Measurements from ENCODE around the gene CCDC158. TPM values are rescaled to one million over a fixed set of nuclear protein-coding genes. Genes with fewer than 3 reads are reported as not detected.
A peak's percentile ranks its signal among the peaks of the same experiment; 100 is the strongest.
"Not testable (repeated sequence)": the region's sequence is repeated elsewhere in the genome, so short reads cannot be mapped to it uniquely, and the experiment has no call there.

Gene CCDC158
- total RNA-seq, 2 donors from 2014 or later, result not detected

- Mint-ChIP-seq H3K9me3 (no peaks in the 10 kb centered on the region), H3K36me3 (no peaks in the 10 kb centered on the region), H3K27ac (no peak overlapping the region)
- DNase-seq (ENCODE audit: low spot score in 2 of 2) (no peak), ATAC-seq (no peak)
These were observed 137.8 kb downstream of the CCDC158 start for GRCh38 chr4:76282941-76283689.

GRCh38 chr4:76281594-76281993 is 139.3 kb downstream of the CCDC158 start:
- H3K9me3 Mint-ChIP-seq; ATAC-seq; H3K27ac Mint-ChIP-seq; DNase-seq (ENCODE audit: low spot score in 2 of 2); H3K36me3 Mint-ChIP-seq: not testable (repeated sequence)

DNA sequence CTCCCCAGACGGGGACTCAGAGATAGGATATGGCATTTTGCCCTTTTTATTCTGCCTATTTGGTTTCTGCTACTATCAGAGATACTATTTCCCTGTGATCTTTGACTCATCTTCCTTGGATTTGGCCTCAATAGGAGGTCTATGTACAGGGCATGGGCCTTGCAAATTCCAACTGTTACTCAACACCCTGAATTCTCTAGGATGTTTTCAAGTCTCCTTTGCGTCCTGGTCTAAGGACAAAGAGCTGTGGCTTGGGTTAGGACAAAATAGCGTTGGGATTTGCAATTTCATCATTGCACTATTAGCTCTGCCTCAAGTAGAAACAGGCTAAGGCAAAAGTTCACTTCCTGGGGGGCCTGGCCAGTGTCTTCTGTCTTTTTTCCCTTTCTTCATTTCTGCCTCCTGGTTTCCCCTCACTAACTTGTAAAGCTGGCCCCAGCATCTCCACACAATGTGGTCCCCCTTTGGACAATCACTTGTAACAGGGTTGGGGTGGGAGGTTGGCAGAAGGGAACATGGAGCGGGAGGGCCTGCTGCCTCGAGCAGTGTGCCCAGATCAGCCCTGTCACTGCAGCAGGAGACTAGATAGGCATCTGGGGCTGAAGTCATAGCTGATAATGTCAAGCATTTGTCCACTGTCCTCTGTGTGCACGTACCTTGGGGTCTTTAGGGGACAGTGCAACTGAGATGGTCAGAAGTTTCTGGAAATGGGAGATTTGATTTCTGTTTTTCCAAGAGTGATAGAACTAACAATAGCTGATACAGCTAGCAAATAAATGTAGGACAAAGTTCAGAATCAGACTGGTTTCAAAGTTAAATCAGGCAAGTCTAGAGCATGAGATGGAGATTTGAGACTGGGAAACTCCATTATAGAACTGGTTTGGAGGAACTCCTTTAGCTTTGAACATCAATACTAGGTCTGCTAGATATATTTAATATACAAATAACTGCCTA is 140.2 kb downstream of the CCDC158 start:
- no peaks in the 10 kb centered on the region for H3K36me3 Mint-ChIP-seq
- no peaks in the 10 kb centered on the region for H3K9me3 Mint-ChIP-seq
- DNase-seq (ENCODE audit: low spot score in 2 of 2), result no peak
- no peak for ATAC-seq
- no peak overlapping the region for H3K27ac Mint-ChIP-seq

DNA sequence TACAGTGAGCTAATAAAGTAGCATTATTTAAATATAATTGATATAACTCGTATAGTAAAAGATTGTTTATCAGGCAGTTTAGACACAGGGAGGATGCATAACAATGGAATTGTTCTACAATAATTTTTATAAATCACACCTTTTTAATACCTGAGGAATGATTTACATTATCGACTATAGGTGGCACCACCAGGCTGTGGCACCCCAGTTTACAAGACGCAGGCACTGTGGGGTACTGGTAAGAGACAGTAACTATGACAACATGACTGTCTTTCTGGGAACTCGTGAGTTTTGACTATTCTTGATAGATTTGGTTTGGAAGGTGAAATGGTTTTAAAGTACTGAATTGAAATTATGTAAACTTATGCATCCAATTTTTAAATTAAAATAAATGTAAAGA is 141.5 kb downstream of the CCDC158 start:
- H3K36me3 Mint-ChIP-seq, result no peaks in the 10 kb centered on the region
- no peaks in the 10 kb centered on the region for H3K9me3 Mint-ChIP-seq
- peak in 1 of 2 donors; percentile 76 for ATAC-seq
- DNase-seq (ENCODE audit: low spot score in 2 of 2), result peak in 1 of 2 donors; percentile 7
- H3K27ac Mint-ChIP-seq, result no peak overlapping the region

GRCh38 chr4:76278583-76278982 is 142.4 kb downstream of the CCDC158 start:
- no peak overlapping the region for H3K27ac Mint-ChIP-seq
- H3K36me3 Mint-ChIP-seq, result no peaks in the 10 kb centered on the region
- ATAC-seq (no peak), DNase-seq (ENCODE audit: low spot score in 2 of 2) (no peak)
- H3K9me3 Mint-ChIP-seq, result no peaks in the 10 kb centered on the region

GRCh38 chr4:76277667-76278066 is 143.3 kb downstream of the CCDC158 start:
- no peak overlapping the region for H3K27ac Mint-ChIP-seq
- no peaks in the 10 kb centered on the region for H3K36me3 Mint-ChIP-seq
- ATAC-seq (no peak), DNase-seq (ENCODE audit: low spot score in 2 of 2) (no peak)
- H3K9me3 Mint-ChIP-seq, result no peaks in the 10 kb centered on the region

DNA sequence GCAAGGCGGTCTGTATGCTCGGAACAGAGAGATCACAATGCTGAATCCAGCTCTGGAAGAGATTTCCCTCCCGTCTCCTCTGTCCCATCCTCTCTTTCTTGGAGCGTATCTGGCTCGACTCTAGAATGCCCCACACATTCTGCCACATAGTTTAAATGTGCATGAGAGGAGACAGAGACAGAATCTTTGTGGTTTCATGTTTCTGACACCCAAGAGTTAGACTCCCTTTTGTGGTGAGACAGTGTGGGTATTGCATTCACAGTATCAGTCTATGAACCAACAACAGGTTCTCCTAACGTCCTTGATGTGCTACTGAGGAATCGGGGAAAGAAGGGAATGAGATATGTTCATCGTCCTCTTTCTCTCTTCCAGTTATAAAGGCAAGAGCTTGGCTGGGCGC is 144.1 kb downstream of the CCDC158 start:
- H3K27ac Mint-ChIP-seq, result no peak overlapping the region
- no peaks in the 10 kb centered on the region for H3K9me3 Mint-ChIP-seq
- H3K36me3 Mint-ChIP-seq, result no peaks in the 10 kb centered on the region
- no peak for DNase-seq (ENCODE audit: low spot score in 2 of 2)
- ATAC-seq, result no peak

- Mint-ChIP-seq H3K36me3 (no peaks in the 10 kb centered on the region), H3K27ac (no peak overlapping the region), H3K9me3 (no peaks in the 10 kb centered on the region)
- DNase-seq (ENCODE audit: low spot score in 2 of 2) (no peak), ATAC-seq (no peak)
These were observed 145.3 kb downstream of the CCDC158 start for GRCh38 chr4:76275486-76276124.

DNA sequence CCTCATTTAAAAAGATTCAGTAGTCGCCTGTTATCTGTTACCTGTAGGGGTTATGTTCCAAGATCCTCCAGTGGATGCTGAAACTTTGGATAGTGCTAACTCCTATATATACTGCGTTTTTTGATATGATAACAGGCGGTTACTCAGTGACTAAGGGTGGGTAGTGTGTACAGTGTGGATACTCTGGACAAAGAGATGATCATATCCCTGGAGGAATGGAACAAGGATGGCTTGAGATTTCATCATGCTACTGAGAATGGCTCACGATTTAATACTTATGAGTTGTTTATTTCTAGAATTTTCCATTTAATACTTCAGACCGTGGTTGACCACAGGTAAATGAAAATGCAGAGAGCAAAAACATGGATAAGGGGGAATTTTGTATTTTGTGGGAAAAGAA is 147.9 kb downstream of the CCDC158 start:
- Mint-ChIP-seq H3K9me3 (no peaks in the 10 kb centered on the region), H3K27ac (no peak overlapping the region), H3K36me3 (no peaks in the 10 kb centered on the region)
- DNase-seq (ENCODE audit: low spot score in 2 of 2) (no peak), ATAC-seq (no peak)

GRCh38 chr4:76272582-76272981 is 148.4 kb downstream of the CCDC158 start:
- Mint-ChIP-seq H3K9me3 (no peaks in the 10 kb centered on the region), H3K27ac (no peak overlapping the region), H3K36me3 (no peaks in the 10 kb centered on the region)
- ATAC-seq, result no peak
- no peak for DNase-seq (ENCODE audit: low spot score in 2 of 2)

DNA sequence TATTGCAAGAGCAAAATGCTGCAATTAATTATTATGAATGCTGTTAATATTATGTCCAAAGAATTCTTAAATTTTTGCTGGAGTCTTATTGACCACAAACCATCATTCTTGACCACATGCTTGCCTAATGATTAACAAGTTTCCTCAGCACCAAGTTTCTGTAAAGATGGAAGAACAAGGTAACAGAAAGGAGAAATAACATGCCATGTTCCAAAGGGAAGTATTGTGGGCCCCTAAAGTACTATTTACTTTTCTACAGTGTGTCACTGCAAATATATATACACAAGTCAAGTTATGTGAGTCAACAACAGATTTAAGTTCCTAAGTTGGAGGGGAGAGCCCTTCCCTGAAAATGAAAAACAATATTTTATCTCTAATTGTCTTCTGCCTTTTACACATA is 148.9 kb downstream of the CCDC158 start:
- Mint-ChIP-seq H3K9me3 (no peaks in the 10 kb centered on the region), H3K36me3 (no peaks in the 10 kb centered on the region), H3K27ac (no peak overlapping the region)
- ATAC-seq (no peak), DNase-seq (ENCODE audit: low spot score in 2 of 2) (no peak)

- DNase-seq (ENCODE audit: low spot score in 2 of 2), result no peak
- no peaks in the 10 kb centered on the region for H3K36me3 Mint-ChIP-seq
- no peak overlapping the region for H3K27ac Mint-ChIP-seq
- no peaks in the 10 kb centered on the region for H3K9me3 Mint-ChIP-seq
- ATAC-seq, result no peak
These were observed 149.7 kb downstream of the CCDC158 start for GRCh38 chr4:76271248-76271647.

DNA sequence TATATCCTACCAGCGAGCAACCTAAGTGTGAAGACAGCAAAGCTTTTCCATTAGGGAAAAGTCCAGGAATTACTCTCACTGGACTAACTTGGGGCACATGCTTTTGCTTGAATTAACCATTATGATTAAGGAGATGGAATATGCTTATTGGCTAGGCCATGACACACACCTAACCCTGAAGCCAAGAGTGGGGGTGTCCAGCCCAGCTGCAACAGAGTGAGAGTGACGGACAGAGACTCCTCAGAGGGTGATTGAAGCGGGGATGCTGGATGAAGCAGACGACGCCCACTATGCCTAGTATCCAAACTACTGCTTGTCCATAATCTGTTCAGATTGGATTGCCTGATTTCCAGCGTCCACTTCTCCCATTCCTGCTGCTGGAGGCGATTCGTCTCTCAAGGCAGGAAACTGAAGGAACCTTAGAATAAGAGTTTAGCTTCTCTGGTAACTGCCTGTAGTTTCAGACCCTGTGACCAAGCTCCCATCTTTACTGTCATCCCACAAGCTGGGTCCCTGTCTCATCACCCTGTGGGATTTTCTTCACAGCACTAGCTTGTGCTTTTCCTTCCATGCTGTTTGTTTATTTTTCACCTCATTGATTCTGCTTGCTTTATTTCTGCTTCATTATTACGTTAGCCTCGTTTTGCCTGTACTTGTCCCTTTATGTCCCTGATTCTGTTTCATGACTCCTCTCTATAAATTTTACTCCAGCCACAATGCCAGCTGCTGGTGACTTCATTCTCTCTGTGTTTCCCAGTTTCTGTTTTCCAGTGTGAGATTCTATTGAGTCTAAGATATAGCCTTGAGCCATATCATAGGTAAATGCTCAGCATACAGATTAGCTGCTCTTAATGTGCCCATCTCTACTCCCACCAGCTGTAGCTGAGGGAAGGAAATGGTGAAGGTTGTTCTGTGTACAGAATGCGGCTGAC is 150.4 kb downstream of the CCDC158 start:
- ATAC-seq (no peak), DNase-seq (ENCODE audit: low spot score in 2 of 2) (no peak)
- Mint-ChIP-seq H3K36me3 (no peaks in the 10 kb centered on the region), H3K9me3 (no peaks in the 10 kb centered on the region), H3K27ac (no peak overlapping the region)

GRCh38 chr4:76267811-76268210 is 153.1 kb downstream of the CCDC158 start:
- no peaks in the 10 kb centered on the region for H3K9me3 Mint-ChIP-seq
- H3K36me3 Mint-ChIP-seq, result no peaks in the 10 kb centered on the region
- no peak overlapping the region for H3K27ac Mint-ChIP-seq
- no peak for ATAC-seq
- DNase-seq (ENCODE audit: low spot score in 2 of 2), result no peak

DNA sequence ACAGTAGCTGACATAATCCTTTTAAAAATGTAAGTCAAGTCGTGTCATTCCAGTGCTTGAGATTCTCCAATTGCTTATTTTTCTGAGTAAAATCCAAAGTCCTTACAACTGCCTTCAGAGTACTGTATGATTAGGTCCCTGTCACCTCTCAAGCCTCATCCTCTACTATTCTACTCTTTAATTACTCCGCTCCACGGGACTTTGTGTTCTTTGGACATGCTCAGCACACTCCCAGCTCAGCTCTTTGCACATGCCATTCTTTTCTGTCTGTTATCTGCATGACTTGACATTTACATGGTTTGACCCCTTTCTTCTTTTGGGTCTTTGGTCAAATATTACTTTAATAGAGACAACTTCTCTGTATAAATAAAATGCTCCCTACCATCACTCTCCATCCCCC is 154.3 kb downstream of the CCDC158 start:
- Mint-ChIP-seq H3K36me3 (no peaks in the 10 kb centered on the region), H3K27ac (no peak overlapping the region), H3K9me3 (no peaks in the 10 kb centered on the region)
- ATAC-seq (no peak), DNase-seq (ENCODE audit: low spot score in 2 of 2) (no peak)

DNA sequence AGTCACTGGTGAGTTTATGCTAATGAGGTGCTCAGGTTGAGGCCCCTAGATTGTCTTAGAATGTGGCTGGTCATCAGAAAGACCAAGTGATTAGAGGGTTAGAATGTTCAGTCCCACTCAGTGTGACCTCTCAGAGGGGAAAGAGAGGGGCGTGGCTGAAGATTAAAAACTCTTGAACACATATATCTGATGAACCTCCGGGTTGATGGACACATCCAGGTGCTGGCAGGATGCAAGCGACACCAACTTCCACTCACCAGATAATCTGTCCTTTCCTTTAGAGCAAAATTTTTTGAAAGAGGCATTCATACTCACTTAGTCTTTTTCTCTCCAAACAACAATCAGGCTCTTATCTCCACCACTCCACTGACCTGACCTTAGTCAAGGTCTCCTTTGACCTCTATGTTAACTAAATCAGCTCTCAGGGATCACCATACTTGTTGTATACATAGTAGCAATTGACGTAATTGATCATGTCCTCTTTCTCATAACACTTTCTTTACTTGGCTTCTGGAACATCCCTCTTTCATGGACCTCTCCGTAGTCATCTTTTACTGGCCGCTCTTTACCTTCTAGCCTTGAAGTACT is 155.2 kb downstream of the CCDC158 start:
- Mint-ChIP-seq H3K36me3 (no peaks in the 10 kb centered on the region), H3K9me3 (no peaks in the 10 kb centered on the region)

More for the DNA sequence above, 155.2 kb downstream of the CCDC158 start:
- H3K27ac Mint-ChIP-seq, result no peak overlapping the region
- DNase-seq (ENCODE audit: low spot score in 2 of 2) (no peak), ATAC-seq (no peak)
